Fibroblast of skin of abdomen (primary cell): Measurements from ENCODE around the gene TAB2.
"Not testable (repeated sequence)": the region's sequence is repeated elsewhere in the genome, so short reads cannot be mapped to it uniquely, and the experiment has no call there.

Experiments used
- DNase-seq: peaks from one replicate; pipeline ENCODE4 v3.0.0-alpha.2; 2013

Gene TAB2

DNA sequence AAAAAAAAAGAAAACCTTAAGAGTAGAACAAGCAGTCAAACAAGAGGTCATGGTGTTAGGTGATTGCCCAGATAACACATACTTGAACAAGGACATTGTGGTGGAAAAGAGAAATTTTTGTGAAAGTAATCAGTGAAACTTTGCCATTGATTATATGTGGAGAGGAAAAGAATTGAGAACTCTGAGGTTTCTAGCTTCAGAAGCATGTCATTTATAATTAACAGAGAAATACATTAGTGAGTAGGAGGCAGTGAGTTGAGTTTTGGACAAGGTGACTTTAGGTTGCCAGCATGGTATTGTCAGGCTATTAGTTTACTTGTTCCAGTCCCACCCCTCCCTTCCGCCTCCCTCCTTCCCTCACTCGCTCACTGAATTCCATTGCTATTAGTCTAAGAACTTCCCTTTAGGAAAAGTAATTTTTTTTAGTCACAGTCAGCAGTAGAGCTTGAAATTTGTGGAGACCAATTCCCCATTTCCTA, 17.2 kb downstream of the TAB2 start:
- DNase-seq = peak; percentile 80

DNA sequence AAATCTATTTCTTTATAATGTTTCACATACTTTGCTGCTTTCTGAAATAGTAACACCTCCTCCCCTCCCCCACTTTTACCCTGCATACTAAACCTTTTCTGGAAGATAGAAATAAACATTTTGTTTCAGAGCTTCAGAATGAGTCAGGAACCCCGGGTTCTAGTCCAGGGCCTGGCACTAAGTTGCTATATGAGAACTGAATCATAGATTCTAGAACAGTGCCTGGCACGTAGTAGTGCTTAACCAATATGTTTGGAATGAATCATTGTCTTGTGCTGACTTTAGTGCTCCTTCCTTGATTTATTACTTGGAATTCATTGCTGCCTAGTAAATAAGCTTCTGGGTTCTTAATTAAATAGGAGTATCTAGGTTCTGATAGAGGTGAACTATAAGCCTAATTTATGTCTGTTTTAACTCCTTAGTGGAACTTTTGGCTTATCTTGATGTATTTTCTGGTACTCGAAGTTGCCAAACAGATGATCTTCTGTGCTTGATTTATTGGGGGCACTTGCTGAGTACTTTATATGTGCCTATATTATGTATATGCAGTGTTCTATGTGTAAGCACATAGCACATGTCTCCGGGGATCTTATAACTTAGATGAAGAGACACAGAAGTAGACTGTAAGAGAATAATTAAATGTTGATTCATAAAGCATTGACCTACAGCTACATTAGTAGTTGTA, 18.6 kb downstream of the TAB2 start:
- peak; percentile 74 for DNase-seq

DNA sequence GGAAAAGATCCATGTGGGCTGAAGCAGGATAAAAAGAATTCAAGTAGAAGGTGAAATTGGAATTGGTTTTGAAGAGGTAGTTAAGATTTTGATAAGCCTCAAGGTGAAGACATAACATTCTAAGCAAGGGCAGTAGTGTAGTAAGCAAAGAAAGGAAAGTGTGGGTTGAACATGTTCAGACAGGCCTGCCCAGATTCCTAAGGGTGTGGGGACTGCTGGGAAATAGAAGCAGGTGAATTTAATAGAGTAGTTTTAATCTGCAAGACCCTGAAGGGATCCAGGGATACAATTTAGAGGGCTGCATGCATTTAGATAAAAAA, 19.1 kb downstream of the TAB2 start:
- no peak for DNase-seq

DNA sequence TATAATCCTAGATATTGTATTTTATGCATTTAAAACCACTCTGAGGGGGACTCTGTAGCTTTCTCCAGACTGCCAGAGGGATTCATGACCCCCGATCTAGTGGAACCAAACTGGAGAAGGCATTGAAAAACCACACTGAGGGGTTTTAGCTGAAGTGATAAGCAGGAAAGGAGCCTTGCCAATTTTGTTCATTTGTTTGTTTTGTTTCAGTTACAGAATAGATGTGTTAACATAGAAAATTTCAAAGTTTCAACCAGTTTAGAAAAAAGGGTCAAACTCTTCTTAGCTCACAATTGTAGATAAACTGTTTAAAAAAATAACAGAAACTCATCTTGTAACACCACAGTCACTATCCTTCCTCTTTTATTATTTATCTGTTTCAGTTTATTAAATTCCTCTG, 19.8 kb downstream of the TAB2 start:
- DNase-seq = no peak

DNA sequence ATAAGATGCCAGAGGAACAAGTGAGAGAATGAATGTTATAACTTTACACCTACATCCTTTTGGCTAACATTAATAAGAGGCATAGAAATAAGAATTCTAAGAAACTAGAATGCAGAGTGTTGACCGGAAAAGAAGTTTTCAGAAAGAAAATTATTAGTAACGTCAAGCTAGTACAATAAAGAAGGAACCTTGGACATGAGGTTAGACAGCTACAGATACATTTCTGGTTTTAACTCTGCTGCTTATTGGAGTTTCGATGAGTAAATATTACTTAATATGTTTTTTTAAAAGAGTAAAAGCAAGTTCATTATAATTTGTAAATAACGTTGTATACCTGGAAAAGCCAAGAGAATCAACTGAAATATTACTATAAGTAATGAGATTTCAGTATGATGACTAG, 22.7 kb downstream of the TAB2 start:
- DNase-seq = no peak

DNA sequence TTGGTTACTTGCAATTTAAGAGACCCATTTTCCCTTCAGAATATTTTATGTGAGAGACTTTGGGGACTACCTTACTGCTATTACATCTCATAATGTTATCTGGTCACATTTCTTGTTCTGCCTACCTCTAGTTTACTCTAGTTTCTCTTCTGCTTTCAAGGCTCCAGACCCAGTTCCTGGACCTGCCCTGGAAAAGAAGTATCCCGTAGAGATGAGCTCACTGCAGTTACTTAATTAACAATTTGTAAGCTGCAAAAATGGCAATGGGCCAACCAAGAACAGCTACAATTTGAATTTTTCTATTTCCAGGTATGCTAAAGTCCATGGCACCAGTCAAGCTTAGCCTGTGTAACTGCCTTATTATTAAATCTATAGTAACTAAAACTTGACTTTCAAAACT, 25.0 kb downstream of the TAB2 start:
- DNase-seq = no peak

DNA sequence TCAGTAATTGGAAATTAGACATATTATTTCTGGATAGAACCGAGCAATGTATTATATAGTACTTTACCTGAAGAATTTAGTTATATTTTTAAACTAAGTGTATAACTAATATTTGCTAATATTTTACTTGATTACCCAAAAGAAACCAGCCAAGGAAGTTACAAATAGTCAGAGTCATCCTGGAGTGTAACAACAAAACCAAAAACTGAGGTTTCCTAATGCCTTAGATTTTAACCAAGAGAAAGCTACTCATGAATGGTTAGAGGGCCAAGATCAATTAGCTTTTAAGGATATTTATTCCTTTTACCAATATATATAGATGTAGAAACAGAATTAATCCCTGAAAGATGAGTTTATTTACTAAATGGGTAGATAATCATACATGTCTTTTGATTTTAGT, 26.0 kb downstream of the TAB2 start:
- DNase-seq = no peak

DNA sequence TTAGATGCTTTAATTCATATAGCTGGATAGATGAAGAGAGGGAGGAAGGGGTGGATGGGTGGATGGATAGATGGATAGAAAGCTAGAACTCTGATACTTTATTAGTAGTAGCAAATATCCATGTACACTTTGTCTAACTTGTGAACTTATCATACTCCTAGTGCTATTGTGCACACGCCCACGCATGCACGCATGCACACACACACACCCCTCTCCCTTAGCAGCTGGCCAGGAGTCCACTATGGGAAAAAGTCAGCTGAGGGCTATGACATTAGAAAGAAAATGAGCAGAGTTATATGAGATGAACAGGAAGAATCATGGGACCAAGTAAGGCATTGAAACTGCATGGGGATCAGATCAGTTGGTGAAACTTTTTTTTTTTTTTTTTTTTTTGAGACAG, 28.6 kb downstream of the TAB2 start:
- no peak for DNase-seq

DNA sequence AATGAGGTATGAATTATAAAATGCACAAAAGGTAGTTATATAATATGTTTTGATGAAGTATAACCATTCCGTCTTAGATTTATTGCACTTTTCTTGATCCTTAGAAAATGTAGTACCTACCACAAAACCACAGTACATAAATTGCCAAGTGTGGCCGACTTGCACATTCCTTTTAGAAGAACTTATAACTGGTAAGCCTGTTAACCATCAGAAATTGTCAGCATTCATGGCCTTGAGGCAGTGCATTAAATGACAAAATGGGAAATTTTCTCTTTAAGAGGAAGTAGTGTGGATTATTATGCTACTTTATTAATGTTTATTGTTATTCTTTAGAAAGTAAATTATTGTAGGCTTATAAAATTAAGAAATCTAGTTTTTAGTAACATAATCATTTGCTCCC, 29.6 kb downstream of the TAB2 start:
- peak; percentile 73 for DNase-seq

DNA sequence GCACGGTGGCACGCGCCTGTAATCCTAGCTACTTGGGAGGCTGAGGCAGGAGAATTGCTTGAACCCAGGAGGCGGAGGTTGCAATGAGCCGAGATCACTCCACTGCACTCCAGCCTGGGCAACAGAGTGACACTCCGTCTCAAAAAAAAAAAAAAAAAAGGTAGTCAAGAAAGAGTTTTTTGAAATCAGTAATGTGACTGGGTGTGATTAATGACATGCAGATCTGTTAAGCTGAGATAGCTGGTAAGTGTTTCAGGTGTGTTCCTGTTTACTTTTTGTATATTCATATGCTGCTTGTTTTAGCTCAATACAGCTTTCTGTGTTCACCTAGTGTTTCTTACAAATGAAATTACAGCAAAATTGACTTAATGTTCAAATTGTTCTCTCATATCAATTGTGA, 31.8 kb downstream of the TAB2 start:
- not testable (repeated sequence) for DNase-seq

DNA sequence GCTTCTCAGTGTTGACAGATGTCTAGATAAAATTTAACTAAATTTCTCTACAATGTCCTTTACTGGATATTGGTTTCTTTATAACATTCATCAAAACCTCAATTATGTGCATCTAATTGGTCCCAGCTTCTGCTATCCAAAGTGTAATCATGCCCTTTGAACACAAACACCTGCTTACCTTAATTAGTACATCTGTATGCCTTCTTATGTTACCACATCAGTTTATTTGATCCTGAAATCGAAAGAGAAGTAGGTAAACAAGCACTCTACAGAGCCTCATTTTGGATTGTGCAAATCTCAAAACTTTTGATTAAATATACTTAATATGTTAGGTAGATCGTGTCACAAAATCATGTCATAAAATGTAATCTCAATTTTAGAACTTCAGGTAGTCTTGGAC, 36.5 kb downstream of the TAB2 start:
- no peak for DNase-seq

DNA sequence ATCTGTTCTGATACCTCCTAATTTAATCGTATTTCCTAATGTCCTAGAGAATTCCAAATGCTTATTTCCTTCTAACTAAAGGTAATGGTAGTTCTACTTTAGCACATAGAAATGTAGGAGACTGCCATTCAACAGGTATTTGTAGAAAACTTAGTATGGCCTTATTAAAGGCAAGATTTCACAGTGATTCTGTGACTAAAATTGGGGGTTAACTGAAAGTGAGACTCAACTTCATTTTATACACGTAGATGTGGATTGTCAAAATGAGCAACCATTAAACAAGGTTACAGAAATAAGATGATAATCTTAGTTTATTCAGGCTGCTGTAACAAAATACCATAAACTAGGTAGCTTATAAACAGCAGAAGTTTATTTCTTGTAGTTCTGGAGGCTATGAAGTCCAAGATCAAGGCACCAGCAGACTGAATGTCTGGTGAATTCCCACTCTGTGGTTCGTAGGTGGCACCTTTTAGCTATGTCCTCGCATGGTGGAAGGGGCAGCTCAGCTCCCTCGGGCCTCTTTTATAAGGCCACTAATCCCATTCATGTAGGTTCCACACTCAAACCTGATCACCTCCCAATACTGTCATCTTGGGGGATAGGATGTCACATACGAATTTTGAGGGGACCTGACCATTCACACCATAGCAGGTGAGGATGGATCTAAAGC, 38.7 kb downstream of the TAB2 start:
- DNase-seq = no peak

DNA sequence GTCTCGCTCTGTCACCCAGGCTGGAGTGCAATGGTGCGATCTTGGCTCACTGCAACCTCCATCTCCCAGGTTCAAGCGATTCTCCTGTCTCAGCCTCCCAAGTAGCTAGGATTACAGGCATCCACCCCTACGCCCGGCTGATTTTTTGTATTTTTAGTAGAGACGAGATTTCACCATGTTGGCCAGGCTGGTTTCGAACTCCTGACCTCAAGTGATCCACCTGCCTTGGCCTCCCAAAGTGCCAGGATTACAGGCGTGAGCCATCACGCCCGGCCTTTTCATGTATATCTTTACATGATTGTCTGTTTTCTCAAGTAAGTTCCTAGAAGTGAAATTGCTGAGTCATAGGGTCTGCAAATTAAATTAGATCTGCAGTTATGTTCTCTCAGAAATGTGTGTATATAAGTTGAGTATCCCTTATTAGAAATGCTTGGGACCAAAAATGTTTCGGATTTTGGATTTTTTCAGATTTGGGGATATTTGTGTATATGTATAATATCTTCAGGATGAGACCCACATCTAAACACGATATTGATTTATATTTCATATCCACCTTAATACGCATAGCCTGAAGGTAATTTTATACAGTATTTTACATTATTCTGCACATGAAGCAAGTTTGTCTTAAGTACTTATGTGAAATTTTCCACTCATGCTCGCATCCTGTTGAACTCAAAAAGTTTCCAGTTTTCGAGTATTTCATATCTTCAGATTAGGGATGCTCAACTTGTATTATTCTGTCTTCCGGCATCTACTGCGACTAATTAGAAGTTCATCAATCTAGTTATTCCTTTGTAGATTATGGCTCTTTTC, 40.4 kb downstream of the TAB2 start:
- DNase-seq = no peak

DNA sequence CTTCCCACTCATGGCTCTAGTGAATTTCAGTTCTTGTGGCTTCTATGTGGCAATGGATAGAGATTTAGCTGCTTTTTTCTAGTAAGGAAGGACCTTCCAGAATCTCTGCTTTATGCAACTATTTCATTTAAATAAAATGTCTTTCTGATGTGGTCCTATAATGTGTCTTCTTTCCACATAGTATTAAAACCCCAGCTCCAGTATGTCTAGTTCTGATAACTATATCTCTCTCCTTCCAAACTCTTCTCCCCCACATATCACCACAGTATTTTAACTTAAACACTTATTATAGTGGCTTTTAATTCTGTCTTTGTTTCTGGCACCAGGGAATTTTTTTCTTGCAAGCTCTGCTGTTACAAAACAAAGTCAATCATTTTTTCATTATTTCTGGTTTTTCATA, 41.9 kb downstream of the TAB2 start:
- DNase-seq = no peak

DNA sequence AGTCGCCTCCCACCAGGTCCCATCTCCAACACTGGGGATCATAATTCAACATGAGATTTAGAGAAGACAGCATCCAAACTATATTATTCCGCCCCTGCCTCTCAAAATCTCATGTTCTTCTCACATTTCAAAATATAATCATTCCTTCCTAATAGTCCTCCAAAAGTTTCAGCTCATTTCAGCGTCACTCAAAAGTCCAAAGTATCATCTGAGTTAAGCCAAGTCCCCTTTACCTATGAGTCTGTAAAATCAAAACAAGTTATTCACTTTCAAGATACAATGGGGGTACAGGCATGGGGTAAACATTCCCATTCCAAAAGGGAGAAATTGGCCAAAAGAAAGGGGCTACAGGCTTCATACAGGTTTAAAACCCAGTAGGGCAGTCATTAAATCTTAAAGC, 43.0 kb downstream of the TAB2 start:
- no peak for DNase-seq

DNA sequence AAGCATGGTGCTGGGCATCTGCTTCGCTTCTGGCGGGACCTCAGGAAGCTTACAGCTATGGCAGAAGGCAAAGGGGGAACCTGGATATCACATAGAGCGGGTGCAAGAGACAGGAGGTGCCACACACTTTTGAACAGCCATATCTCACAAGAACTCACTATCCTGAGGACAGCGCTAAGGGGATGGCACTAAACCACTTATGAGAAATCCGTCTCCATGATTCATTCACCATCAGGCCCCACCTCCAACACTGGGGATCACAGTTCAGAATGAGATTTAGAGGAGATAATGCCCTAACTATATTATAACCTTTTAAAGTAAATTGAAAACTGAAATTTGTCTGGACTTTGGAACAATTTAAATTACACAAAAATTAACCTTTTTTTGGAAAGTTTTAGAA, 44.8 kb downstream of the TAB2 start:
- no peak for DNase-seq

DNA sequence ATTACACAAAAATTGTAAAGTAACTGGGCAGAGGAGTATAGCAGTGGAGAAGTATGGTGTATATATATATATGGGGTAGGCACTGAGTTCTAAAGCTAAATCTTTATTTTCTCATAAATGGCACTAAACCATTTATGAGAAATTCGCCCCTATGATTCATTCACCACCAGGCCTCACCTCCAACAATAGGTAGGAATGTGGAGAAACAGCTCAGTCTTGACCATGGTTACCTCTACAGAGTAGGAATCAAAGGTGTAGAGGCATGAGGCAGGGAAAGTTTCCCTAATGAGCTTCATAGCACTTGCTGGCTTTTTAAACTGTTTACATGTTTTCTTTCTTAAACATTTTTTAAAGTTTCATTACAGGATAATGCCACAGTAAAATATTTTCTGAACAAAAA, 45.6 kb downstream of the TAB2 start:
- no peak for DNase-seq

DNA sequence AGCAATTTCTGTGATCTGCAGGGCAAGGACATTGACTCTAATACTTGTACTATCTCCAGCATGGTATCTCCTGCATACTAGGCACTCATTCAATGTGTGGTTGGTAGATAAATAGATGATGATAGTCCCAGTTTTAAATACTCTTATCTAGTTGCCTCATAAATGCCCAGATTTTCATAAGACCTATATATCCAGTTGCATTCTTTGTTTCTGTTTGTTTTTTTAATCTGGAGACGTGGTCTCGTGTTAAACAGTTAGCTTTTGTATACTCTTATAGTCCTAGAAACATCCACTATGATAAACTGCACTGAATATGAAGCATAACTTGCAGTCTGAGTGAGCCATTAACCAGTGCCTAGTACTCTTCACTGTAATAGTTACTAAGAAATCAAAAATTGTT, 47.0 kb downstream of the TAB2 start:
- no peak for DNase-seq

DNA sequence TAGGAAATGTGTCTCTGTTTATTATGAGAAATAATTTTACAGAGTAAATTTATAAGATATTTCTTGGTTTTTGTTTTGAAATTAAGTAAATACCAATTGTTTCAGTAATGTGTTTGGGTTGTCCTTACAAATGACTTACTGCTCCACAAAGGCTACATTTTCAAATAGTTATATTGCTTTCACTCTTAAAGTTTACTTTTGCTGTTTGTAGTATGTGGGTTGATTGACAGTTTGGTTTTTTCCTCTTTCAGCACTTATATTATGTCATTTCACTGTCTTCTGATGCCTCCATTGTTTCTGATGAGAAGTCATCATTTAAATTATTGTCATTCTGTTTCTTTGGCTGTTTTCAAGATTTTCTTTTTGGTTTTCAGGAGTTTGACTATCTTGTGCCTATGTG, 47.7 kb downstream of the TAB2 start:
- no peak for DNase-seq

DNA sequence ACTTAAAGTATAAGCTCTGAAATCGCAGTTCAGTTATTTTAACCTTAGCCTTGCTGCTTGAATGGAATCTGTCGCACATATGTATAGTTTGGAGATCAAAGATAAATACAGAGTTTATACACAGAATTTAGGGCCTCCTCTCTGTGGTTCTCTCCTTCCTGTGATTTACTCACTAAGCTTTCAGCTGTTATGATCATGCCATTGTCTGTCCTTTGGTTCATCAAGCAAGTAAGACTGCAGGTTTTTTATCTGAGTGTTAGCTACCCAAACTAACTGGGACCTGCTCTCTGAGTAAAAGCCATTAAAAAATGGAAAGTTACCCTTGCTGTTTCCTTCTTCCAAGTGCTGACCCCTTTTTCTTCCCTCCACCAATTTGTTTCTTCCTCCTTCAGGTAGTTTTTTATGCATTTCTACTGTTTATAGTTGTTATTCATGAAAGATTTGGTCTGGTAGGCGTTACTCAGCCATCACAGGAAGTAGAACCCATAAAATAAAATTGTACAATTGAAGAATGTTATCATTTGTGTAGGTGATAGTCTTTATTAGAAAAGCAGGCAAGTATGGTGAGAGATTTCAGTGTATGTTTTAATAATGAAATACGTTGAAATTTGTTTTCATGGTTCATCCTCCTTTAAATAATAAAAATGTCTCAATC, 48.9 kb downstream of the TAB2 start:
- DNase-seq = no peak

DNA sequence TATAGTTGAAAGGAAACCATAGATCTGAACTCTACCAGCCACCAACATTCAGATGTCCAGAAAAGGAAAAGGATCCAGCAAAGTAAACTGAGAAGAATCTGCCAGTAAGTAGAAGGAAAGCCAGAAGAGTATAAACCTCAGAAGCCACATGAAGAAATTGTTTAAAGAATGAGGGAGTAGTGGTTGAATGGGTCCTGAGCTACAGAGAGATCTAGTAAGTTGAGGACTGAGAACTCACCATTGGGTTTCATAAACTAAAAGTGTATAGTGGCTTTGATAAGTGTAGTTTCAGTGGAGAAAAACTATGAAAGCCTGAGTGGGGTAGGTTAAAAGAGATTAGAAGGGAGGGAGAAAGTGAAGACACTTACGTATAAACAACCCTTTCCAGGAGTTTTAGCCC, 50.6 kb downstream of the TAB2 start:
- DNase-seq = no peak

DNA sequence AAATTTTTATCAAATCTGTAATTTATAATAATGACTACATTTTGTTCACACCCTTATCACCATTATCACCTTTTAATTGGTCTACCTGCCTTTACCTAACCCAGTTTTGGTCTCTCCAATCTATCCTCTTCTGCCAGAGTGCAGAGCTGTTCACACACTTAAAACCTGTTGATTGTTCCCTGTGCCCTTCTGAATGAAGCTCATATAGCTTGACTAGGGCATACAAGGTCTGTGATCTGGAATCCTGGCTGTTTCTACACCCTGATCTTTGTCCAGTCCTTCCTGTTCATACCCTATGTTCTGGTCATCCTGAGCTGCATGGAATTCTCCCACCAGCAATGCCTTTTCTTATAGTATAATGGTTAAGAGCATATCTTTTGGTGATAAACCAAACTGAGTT, 53.6 kb downstream of the TAB2 start:
- no peak for DNase-seq

DNA sequence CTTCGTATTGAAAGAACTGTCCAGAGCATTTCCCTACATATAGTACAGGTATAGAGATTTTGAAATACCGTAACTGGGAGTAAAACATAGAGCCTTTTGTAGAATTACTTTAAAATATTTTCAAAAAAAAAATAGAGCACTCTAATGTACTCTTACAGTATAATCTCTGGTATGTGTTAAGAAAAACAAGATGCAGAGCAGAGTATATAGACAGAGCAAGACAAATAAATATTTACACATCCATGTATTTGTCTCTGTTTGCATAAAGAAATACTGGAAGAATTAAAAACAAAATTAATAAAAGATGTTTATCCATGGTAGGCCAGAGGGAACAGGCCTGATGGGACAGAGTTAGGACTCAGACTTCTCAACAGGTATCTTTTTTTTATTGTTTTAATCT, 54.5 kb downstream of the TAB2 start:
- DNase-seq = no peak
